Camera-type eye (tissue), 1 donor: Measurements from ENCODE around the gene BRCA1. TPM values are rescaled to one million over a fixed set of nuclear protein-coding genes. Genes with fewer than 3 reads are reported as not detected.

Experiments
- total RNA-seq: library from RNA; depleted of rRNA; stranded (reverse); fragments of >200 nt; gene quantifications from one replicate; pipeline ENCODE4 v1.2.3, GENCODE V29; 2014

The BRCA1 gene
- 24.4 TPM for total RNA-seq

DNA sequence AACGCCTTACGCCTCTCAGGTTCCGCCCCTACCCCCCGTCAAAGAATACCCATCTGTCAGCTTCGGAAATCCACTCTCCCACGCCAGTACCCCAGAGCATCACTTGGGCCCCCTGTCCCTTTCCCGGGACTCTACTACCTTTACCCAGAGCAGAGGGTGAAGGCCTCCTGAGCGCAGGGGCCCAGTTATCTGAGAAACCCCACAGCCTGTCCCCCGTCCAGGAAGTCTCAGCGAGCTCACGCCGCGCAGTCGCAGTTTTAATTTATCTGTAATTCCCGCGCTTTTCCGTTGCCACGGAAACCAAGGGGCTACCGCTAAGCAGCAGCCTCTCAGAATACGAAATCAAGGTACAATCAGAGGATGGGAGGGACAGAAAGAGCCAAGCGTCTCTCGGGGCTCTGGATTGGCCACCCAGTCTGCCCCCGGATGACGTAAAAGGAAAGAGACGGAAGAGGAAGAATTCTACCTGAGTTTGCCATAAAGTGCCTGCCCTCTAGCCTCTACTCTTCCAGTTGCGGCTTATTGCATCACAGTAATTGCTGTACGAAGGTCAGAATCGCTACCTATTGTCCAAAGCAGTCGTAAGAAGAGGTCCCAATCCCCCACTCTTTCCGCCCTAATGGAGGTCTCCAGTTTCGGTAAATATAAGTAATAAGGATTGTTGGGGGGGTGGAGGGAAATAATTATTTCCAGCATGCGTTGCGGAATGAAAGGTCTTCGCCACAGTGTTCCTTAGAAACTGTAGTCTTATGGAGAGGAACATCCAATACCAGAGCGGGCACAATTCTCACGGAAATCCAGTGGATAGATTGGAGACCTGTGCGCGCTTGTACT, at the start of gene BRCA1:
TSS of gene BRCA1 (minus strand) at position 232 of the 834 bp plus-strand sequence. CDS start 1,268 bp downstream, outside the sequence.

DNA sequence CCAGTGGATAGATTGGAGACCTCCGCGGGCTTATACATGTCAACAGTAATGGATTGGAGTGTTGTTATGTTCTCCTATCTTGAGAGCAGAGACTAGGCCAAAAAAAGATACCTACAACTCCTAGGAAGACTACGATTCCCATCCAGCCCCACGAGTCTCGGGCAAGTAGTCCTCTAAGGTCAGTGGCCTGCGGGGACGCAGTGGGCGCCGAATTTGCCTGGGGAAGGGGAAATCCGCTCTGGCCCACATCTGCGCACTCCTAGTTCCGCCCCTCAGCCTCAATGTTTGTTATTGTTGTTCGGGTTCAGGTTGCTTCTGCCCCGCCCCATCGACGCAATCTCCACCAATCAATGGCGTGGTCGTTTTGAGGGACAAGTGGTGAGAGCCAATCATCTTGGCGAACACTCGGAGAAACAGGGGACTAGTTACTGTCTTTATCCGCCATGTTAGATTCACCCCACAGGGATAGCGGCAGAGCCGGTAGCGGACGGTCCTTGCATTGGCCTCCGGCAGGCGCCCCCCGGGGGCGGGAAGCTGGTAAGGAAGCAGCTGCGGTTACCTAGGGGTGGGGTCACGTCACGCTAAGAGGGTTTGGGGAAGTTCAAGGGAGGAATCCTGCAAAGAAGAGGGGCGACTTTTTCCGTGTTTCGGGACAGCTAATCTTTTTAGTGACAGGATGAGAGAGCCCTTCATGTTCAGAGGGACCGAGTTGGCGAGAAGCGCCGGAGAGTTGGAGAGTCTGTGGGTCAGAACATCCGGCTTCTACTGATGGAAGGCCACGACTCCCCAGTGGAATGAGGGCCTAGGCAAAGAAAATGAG, 45.8 kb upstream of the BRCA1 start, which contains the start of gene NBR1:
TSS of gene NBR1 (plus strand) at position 449 of the 820 bp plus-strand sequence. CDS start 4,586 bp downstream, outside the sequence.

DNA sequence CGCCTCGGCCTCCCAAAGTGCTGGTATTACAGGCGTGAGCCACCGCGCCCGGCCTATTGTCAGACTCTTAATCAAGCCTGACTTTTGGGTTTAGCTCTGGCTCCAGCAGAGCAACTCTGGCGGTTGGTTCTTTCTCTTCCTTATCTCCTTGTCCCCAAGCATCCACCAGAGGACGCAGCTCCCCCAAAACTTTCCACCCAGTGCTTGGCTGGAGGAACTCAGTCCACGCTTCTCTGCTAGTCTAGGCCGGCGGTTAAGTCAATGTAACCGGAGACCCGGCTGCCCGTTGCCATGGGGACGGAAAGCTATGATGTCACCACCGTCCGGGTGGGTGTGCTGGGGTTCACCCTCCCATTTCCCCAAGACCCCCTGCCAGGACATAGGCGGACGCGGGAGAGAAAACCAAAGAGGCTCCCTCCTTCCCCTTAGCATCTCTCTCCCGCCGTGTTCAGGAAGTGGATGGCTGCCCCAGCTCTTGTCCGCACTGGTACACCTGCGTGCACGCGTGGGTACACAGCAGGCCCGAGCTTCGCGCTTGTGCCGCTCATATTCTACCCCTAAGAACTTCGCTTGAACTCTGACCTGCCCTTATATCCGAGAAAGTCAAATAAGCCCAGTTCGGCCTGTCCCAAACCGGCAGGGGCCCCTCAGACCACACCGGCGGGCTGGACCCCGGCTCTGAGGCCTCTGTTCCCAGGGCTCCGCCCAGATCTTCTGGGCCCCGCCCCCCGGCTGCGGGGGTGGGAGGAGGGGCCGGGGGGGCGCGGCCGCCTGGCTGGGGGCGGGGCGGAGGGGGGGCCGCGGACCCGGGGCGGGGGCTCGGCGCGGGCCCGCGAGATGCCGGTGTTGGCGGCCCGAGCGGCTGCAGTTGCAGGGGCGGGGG, 100.5 kb downstream of the BRCA1 start, which contains the start of gene RND2:
TSS of gene RND2 (plus strand) at position 825 of the 883 bp plus-strand sequence. CDS start 117 bp downstream, outside the sequence.

DNA sequence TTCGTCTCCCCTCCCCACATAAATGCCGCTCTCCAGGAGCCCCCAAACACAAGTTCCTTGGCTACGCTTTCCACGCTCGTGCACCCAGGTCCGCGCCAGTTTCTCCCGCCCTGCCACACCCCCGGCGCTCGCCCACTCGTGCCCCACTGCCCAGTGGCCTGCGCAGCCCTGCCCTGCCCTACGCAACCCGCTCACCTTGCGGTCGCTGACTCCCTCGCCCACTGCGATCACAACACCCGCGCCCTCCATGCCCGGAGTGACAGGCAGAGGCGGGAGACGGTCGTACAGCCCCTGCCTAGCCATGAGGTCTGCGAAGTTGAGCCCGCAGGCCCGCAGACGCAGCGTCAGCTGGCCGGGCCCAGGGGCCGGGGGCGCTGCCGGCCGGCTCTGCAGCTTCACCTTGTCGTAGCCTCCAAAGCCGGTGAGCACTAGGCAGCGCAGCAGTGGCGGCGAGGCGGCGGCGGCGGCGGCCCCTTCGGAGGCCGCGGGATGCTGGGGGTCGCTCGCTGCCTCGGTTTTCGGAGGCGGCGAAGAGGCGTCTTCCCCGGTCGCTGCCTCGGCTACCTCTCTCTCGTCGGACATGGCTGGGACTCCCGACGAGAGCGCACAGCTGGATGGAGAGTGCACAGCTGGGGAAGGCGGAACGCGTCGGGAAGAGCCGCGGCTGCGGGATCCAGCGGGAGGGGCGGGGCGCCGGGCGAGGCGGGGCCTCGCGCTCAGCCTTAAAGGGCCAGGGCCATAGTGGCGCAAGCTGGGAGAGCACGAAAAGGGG, 103.2 kb downstream of the BRCA1 start, which contains the start of gene VAT1:
TSS of gene VAT1 (minus strand) at position 645 of the 772 bp plus-strand sequence. CDS start at position 582, 63 bp downstream.

DNA sequence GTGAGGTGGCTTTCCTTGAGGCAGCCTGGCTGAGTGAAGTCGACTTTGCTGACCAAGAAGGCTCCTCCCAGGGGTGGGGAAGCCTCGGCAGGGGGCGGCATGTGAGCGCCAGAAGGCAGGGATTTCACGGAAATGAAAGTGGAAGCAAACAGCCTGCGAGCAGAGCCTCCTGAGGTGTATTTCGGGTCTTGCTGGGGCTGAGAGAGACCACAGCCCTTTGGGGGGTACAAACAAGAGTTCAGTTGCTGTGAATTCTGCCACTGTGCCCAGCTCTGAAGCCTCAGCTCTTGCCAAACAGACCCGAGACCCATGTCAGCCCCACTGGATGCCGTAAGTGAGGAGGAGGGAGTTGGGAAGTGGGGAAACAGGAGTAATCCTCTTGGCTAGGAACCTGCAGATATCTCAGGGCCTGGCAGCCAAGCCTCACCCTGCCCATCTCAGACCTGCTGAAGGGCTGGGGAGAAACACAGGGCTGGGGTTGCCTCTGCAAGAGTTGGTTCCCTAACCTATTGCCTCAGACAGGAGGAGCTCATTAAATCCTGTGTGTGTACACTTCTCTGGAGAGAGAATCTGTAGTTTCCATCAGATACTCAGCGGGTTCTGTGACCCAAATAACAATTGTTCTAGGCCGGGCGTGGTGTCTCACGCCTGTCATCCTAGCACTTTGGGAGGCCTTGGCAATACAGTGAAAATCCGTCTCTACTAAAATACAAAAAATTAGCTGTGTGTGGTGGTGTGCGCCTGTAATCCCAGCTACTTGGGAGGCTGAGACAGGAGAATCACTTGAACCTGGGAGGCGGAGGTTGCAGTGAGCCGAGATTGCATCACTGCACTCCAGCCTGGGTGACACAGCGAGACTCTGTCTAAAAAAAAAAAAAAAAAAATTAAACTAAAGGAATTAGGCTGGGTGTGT, 118.3 kb downstream of the BRCA1 start, which contains the start of gene IFI35:
TSS of gene IFI35 (plus strand) at position 146 of the 913 bp plus-strand sequence. CDS start at position 310, 164 bp downstream.

DNA sequence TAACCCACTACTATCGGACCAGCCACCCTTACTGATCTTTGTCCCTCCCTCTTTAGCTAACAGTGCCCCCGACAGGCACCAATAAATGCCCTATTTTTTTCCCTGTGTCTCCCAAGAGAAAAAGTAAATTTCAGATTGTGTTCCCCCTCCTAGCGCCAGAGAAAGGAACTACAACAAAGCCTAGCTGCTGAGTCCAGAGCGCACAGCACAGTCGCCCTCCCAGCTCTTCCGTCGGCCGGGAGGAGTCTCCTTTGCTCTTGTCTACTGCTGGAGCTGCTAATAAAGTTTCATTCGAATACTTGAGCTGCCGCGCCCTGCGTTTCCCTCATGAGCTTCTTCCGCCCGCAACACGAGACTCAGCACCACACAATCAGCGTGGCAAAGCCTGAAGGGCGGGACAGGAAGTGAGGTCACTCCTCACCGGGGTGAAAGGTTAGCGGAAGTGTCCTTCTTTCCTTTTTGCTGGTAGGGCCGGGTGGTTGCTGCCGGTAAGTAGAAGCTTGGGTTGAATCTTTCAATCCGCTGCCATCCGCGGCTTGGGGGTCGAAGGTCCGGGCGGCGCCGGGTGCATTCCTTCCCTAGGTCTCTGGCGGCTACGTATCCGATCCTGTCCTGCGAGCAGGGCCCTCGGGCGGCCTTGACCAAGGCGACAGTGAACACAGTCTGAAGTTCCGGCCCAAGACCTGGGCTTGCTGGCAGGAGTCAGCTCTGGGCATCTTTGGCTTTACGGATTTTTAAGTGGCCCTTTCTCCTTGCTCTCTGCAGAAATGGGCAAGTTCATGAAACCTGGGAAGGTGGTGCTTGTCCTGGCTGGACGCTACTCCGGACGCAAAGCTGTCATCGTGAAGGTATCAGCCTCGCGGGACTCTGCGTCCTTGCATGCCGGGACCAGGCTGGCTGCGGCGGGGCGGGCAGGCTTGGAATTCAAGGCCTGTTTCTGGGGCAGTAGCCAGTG, 126.9 kb downstream of the BRCA1 start, which contains the start of gene RPL27:
TSS of gene RPL27 (plus strand) at position 436 of the 955 bp plus-strand sequence. CDS start at position 768, 332 bp downstream.

Other genes with a start within 250 kb of the BRCA1 start
- not detected for gene G6PC1, start 224.6 kb downstream of the BRCA1 start, total RNA-seq
- gene AARSD1, start 160.9 kb downstream of the BRCA1 start, total RNA-seq: 22.0 TPM
- gene PTGES3L, start 145.3 kb downstream of the BRCA1 start, total RNA-seq: 4.0 TPM
- 16.8 TPM for gene RUNDC1, start 144.8 kb downstream of the BRCA1 start, total RNA-seq
- 706 TPM for gene RPL27, start 126.9 kb downstream of the BRCA1 start, total RNA-seq
- 9.0 TPM for gene IFI35, start 118.6 kb downstream of the BRCA1 start, total RNA-seq
- 73.2 TPM for gene VAT1, start 103.0 kb downstream of the BRCA1 start, total RNA-seq
- gene RND2, start 100.1 kb downstream of the BRCA1 start, total RNA-seq: 8.2 TPM
- 149 TPM for gene NBR1, start 45.9 kb upstream of the BRCA1 start, total RNA-seq
- gene TMEM106A, start 86.5 kb upstream of the BRCA1 start, total RNA-seq: 5.8 TPM
- not detected for gene CCDC200, start 103.3 kb upstream of the BRCA1 start, total RNA-seq
- gene RNU2-1, start 108.6 kb upstream of the BRCA1 start, total RNA-seq: not detected